HUES6 (cell line): ENCODE measurements around the gene PLIN3.
"Not testable (repeated sequence)": the region's sequence is repeated elsewhere in the genome, so short reads cannot be mapped to it uniquely, and the experiment has no call there.

Source experiments
- H3K27ac ChIP-seq: 2 replicates; pipeline ENCODE4 v1.7.0; 2013; ENCODE audit warnings: low read depth, mild to moderate bottlenecking, low read length, inconsistent platforms
- H3K27me3 ChIP-seq: 2 replicates; pipeline ENCODE4 v1.6.1; 2013; ENCODE audit warnings: low read length; ENCODE audit not compliant: control insufficient read depth, insufficient read depth
- H3K36me3 ChIP-seq: 2 replicates; pipeline ENCODE4 v1.6.1; 2013; ENCODE audit warnings: low read length; ENCODE audit not compliant: control insufficient read depth, insufficient read depth
- H3K4me1 ChIP-seq: 2 replicates; pipeline ENCODE4 v1.6.1; 2013; ENCODE audit warnings: low read length; ENCODE audit not compliant: control insufficient read depth, insufficient read depth
- H3K4me3 ChIP-seq: 2 replicates; pipeline ENCODE4 v1.5.1; 2013; ENCODE audit warnings: low read depth, low read length
- H3K9ac ChIP-seq: one replicate; pipeline ENCODE4 v1.6.1; 2013; ENCODE audit warnings: mild to moderate bottlenecking, low read length
- H3K9me3 ChIP-seq: 2 replicates; pipeline ENCODE4 v1.6.1; 2013; ENCODE audit warnings: low read depth, low read length; ENCODE audit not compliant: control insufficient read depth, insufficient read depth

Gene PLIN3

GRCh38 chr19:4821265-4821664, 46.2 kb downstream of the PLIN3 start:
- no peak overlapping the region for H3K27ac ChIP-seq
- no peak overlapping the region for H3K4me3 ChIP-seq
- H3K9ac ChIP-seq: no peak overlapping the region
- H3K9me3 ChIP-seq: no peaks in the 10 kb centered on the region
- H3K36me3 ChIP-seq: no peaks in the 10 kb centered on the region
- peaks cover 7% of the 10 kb centered on the region for H3K27me3 ChIP-seq
- no peaks in the 10 kb centered on the region for H3K4me1 ChIP-seq

- H3K27me3 ChIP-seq: peaks cover 7% of the 10 kb centered on the region
- H3K4me3 ChIP-seq: no peak overlapping the region
- H3K4me1 ChIP-seq: no peaks in the 10 kb centered on the region
- no peaks in the 10 kb centered on the region for H3K36me3 ChIP-seq
- peaks cover 3% of the 10 kb centered on the region; the same call in 1 of the 2 replicates for H3K9me3 ChIP-seq
- no peak overlapping the region for H3K27ac ChIP-seq
- H3K9ac ChIP-seq: no peak overlapping the region
Measured at GRCh38 chr19:4817467-4818277, 49.8 kb downstream of the PLIN3 start.

GRCh38 chr19:4816950-4817278, 50.6 kb downstream of the PLIN3 start:
- Histone ChIP-seq H3K9ac (no peak overlapping the region), H3K36me3 (no peaks in the 10 kb centered on the region), H3K4me3 (no peak overlapping the region), H3K9me3 (peaks cover 3% of the 10 kb centered on the region; the same call in 1 of the 2 replicates), H3K27ac (no peak overlapping the region), H3K4me1 (no peaks in the 10 kb centered on the region), H3K27me3 (peaks cover 7% of the 10 kb centered on the region)

- Histone ChIP-seq H3K27ac (no peak overlapping the region), H3K36me3 (no peaks in the 10 kb centered on the region), H3K9ac (no peak overlapping the region), H3K4me3 (no peak overlapping the region), H3K9me3 (peaks cover 3% of the 10 kb centered on the region; the same call in 1 of the 2 replicates), H3K4me1 (no peaks in the 10 kb centered on the region), H3K27me3 (peaks cover 7% of the 10 kb centered on the region)
Measured at GRCh38 chr19:4816202-4816949, 51.1 kb downstream of the PLIN3 start.

- no peak overlapping the region for H3K27ac ChIP-seq
- H3K27me3 ChIP-seq: peaks cover 7% of the 10 kb centered on the region
- no peak overlapping the region for H3K9ac ChIP-seq
- no peaks in the 10 kb centered on the region for H3K36me3 ChIP-seq
- H3K4me1 ChIP-seq: no peaks in the 10 kb centered on the region
- peak overlapping the region; percentile 20; the same call in 1 of the 2 replicates for H3K4me3 ChIP-seq
- peaks cover 3% of the 10 kb centered on the region; the same call in 1 of the 2 replicates for H3K9me3 ChIP-seq
Measured at GRCh38 chr19:4815426-4816201, 51.9 kb downstream of the PLIN3 start.

DNA sequence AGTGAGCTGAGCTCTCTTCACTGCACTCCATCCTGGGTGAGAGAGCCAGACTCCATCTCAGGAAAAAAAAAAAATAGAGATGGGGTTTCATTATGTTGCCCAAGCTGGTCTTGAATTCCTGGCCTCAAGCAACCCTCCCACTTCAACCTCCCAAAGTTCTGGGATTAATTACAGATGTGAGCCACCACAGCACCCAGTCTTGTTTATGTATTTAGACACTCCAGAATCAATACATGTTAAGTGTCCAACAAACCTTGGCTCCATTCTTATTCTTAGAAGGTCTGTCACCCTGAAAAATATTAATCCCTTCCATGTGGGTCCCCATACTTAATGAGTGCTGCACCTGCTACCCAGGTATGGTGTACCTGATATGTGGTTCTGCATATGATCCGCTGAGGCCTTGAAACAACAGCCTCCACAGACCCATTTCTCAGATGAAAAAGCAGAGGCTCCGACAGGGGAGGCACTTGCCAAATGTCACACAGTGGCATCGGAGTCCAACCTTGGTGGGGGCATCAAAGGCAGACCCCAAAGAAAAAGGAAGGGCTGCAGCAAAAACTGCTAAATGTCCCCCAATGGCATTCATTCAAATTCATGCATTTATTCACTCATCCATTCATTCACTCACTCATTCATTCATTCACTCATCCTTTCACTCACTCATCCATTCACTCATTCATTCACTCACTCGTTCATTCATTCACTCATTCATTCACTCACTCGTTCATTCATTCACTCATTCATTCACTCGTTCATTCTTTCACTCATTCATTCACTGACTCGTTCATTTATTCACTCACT, 52.6 kb downstream of the PLIN3 start:
- no peak overlapping the region for H3K9ac ChIP-seq
- no peaks in the 10 kb centered on the region for H3K4me1 ChIP-seq
- no peaks in the 10 kb centered on the region for H3K36me3 ChIP-seq
- peaks cover 3% of the 10 kb centered on the region; the same call in 1 of the 2 replicates for H3K9me3 ChIP-seq
- H3K27ac ChIP-seq: no peak overlapping the region
- peaks cover 7% of the 10 kb centered on the region for H3K27me3 ChIP-seq
- no peak overlapping the region for H3K4me3 ChIP-seq

DNA sequence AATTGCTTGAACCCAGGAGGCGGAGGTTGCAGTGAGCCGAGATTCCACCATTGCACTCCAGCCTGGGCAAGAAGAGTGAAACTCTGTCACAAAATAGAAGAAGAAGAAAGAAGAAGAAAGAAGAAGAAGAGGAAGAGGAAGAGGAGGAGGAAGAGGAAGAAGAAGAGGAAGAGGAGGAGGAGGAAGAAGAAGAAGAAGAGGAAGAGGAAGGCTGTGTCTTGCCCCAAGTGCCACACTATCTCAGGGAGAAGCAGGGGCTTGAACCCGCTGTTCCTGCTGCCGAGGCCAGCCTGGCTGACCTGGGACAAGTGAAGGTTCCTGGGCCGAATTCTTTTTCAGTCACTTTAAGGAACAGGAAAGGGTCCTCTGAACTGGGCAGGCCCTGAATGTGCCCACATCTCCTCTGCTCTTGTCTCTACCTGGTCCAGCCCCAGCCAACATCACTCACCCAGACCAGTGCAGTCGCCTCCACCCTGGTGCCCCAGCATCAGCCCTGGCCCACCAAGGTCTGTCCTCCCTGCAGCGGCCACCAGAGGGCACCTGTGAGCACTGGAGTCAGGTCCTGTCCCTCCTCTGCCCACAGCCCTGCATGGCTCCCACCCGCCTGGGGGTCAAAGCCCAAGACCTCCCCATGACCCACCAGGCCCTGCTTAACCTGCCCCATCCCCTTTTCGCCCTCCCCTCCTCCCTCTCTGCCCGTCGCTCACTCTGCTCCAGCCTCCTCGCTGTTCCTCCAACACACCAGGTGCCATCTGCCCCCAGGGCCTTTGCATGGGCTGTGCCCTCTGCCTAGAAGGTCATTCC, 55.9 kb downstream of the PLIN3 start:
- peaks cover 1% of the 10 kb centered on the region for H3K27me3 ChIP-seq
- no peak overlapping the region for H3K9ac ChIP-seq
- H3K36me3 ChIP-seq: no peaks in the 10 kb centered on the region
- no peak overlapping the region for H3K4me3 ChIP-seq
- peaks cover 3% of the 10 kb centered on the region; the same call in 1 of the 2 replicates for H3K9me3 ChIP-seq
- no peaks in the 10 kb centered on the region for H3K4me1 ChIP-seq
- no peak overlapping the region for H3K27ac ChIP-seq

GRCh38 chr19:4807188-4807587, 60.3 kb downstream of the PLIN3 start:
- H3K4me3 ChIP-seq: no peak overlapping the region
- no peaks in the 10 kb centered on the region for H3K4me1 ChIP-seq
- H3K27me3 ChIP-seq: no peaks in the 10 kb centered on the region
- no peaks in the 10 kb centered on the region for H3K9me3 ChIP-seq
- no peak overlapping the region for H3K27ac ChIP-seq
- H3K9ac ChIP-seq: no peak overlapping the region
- H3K36me3 ChIP-seq: no peaks in the 10 kb centered on the region

DNA sequence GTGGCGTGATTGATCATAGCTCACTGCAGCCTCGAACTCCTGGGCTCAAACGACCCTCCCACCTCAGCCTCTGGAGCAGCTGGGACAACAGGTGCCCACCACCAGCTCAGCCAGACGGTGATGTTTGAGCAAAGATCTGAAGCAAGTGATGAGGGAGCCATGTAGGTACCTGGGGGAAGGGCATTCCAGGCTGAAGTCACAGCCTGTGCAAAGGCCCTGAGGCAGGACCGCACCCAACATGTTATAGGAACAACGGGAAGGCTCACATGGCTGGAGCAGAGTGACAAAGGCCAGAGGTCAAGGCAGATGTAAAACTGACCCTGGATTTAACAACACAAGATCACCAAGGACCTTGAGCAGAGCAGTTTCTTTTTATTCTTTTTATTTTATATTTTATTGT, 61.1 kb downstream of the PLIN3 start:
- H3K36me3 ChIP-seq: no peaks in the 10 kb centered on the region
- no peak overlapping the region for H3K27ac ChIP-seq
- H3K9me3 ChIP-seq: no peaks in the 10 kb centered on the region
- H3K4me1 ChIP-seq: no peaks in the 10 kb centered on the region
- no peak overlapping the region for H3K4me3 ChIP-seq
- H3K27me3 ChIP-seq: no peaks in the 10 kb centered on the region
- no peak overlapping the region for H3K9ac ChIP-seq

- H3K4me3 ChIP-seq, H3K9me3 ChIP-seq, H3K4me1 ChIP-seq, H3K36me3 ChIP-seq, H3K27me3 ChIP-seq, H3K9ac ChIP-seq, H3K27ac ChIP-seq: not testable (repeated sequence)
Measured at GRCh38 chr19:4805140-4805539, 62.3 kb downstream of the PLIN3 start.
